Left colon (tissue), 2 donors: Measurements from ENCODE around the gene FAM120A. TPM values are rescaled to one million over a fixed set of nuclear protein-coding genes. Genes with fewer than 3 reads are reported as not detected.

ENCODE experiments used
- ATAC-seq: fragments of 200-7000 bp; cut with Tn5 transposase; one replicate; pipeline ENCODE4 v1.9.1; 2020; ENCODE audit warnings: mild to moderate bottlenecking, moderate library complexity
- DNase-seq, 2 donors: peaks; one replicate each; pipeline ENCODE4 v3.0.0-alpha.2; 2020
- intact Hi-C, 2 donors: fragments of 100-400 bp; cut with DNase I in 1 of 2; cut with micrococcal nuclease in 1 of 2; formaldehyde crosslinking; loops; one replicate each; pipeline versions ENCODE4 v1.11.2 to v1.14.0; 2022; cut with DNase I, micrococcal nuclease
- total RNA-seq, 2 donors: library from RNA; stranded (reverse); fragmentation: NEBNext Ultra II Directional; extraction: Animal tissue kit (Norgen Biotek cat#: 25700); gene quantifications; one replicate each; pipeline ENCODE4 v1.2.1, GENCODE V29; 2021
- donor health status: DM: no; HTN: no; CAD: no.
- donor health status: DM: yes; HTN: yes; CAD: no.

FAM120A gene
- total RNA-seq, 2 donors from 2014 or later, result 179 to 214 TPM

- intact Hi-C loops, result no loop called here
- ATAC-seq (peak; percentile 76), DNase-seq (no peak)
Observed at GRCh38 chr9:93531374-93531773, 79.9 kb downstream of the FAM120A start.

- ATAC-seq (peak; percentile 8), DNase-seq (no peak)
- intact Hi-C loops, result no loop called here
Observed at GRCh38 chr9:93532141-93532540, 80.7 kb downstream of the FAM120A start.

GRCh38 chr9:93533863-93534262, 82.4 kb downstream of the FAM120A start:
- DNase-seq (no peak), ATAC-seq (peak; percentile 18)
- intact Hi-C loops, result no loop called here

DNA sequence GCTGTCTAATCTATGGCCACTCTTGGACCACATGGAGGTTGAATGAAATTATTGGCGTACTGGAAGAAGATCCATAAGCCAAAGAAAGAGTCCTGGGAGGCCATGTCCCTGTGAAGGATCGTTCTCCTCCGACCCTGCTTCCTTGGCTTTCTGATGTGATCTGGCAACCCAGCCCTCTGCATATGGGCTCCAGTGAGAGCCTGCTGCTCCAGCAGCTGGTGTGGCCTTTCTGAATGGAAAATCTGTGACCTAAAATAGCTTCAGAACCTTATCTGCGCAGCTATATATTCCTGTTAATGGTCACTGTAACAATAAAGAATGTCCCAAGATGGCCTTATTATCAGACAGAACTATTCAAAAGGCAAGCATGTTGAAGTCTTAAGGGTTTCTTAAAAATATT, 84.7 kb downstream of the FAM120A start:
- intact Hi-C loops, result no loop called here
- no peak for ATAC-seq
- DNase-seq, result no peak

- ATAC-seq (peak; percentile 55), DNase-seq (no peak)
- intact Hi-C loops, result no loop called here
Observed at GRCh38 chr9:93536874-93537273, 85.4 kb downstream of the FAM120A start.

DNA sequence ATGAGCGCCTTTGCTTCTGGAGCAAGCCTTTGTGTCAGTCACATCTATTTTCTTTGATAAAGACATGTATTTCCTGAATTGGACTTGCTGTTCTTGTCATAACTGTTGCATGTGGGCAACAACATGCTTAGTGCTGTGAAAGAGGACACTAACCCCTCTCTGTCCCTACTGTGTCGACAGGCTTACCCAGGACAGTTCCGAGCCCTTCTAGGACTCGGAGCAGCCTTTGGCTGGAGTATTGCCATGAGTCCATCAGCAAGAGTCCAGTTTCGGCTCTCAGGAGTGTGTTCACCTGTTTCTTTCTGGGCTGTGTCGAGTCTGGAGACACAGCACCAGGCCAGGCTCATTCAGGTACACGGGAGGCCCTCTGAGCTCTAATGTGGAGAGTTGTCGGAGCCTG, 88.8 kb downstream of the FAM120A start:
- ATAC-seq, result no peak
- intact Hi-C loops, result no loop called here
- no peak for DNase-seq

DNA sequence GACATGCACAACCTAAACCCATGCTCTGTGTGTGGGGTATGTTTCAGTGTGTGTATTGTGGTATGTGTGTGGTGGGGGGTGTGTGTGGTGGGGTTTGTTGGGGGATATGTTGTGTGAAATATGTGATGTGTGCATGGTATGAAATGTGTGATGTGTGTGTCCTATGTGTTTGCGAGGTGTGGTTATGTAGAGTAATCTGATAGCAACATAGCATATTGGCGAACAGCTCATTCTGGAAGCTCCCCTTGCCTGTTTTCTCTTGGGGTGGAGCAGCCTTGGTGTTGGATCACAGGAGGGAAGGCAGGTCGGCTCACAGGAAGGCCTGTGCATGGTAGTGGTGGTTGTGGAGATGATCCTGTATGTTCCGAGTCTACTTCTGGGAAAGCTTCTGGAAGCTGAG, 89.5 kb downstream of the FAM120A start:
- intact Hi-C loops, result no loop called here
- ATAC-seq (peak; percentile 23), DNase-seq (no peak)

DNA sequence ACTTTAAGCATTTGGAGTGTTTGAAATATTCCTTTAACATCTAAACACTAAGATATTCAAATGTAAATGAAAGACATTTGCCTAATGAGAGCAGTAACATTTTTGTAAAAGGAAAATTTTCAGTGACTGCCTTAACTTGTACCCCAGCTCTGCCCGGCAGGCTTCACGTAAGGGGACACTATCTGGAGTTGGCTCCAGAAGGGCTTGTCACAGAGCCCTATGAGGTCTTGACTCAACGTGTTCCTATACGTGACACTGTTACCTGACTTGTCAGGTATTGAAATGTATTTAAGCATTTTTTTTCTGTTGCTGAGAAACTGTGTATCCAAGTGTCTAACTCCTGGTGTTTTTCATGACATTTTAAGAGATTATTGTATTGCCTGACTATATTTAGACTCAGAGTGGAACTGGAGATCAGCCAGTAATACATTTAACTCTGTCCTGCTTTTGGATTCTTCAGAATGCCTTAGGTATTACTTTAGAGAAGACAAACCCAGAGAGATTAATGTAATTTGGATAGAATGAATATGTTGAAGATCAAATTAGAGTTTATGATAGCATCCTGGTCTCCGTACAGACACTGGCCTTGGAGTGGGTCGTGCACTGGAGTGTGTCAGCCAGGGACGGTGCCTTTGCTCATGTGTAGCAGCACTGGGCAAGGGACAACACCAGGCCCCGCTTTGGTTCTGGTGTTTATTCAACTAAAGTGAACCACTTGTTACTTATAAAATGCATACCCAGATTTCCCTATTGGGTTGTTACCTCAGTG, 90.3 kb downstream of the FAM120A start:
- ATAC-seq (no peak), DNase-seq (no peak)
- intact Hi-C loops, result no loop called here

DNA sequence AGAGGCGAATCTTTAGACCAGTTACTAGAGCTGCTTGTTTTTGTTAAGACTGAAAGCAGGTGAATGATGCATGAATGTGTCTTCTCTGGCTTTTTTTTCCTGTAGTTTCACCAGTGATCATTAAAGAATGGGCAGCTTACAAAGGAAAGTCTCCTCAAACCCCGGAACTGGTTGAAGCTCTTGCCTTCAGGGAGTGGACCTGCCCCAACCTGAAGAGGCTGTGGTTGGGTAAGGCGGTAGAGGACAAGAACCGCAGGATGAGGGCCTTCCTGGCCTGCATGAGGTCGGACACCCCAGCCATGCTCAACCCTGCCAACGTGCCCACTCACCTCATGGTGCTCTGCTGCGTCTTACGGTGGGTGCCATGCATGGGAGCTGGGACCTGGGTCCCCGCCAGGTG, 91.6 kb downstream of the FAM120A start:
- intact Hi-C loops, result no loop called here
- no peak for DNase-seq
- no peak for ATAC-seq

GRCh38 chr9:93546356-93546755, 94.9 kb downstream of the FAM120A start:
- intact Hi-C loops, result no loop called here
- no peak for ATAC-seq
- no peak for DNase-seq

- ATAC-seq, result peak; percentile 97
- intact Hi-C loops, result no loop called here
- DNase-seq, result peak in 1 of 2 donors; percentile 22
Observed at GRCh38 chr9:93549611-93550010, 98.1 kb downstream of the FAM120A start.

- intact Hi-C loops, result no loop called here
- DNase-seq (no peak), ATAC-seq (no peak)
Observed at GRCh38 chr9:93552923-93553322, 101.4 kb downstream of the FAM120A start.

- ATAC-seq, result no peak
- intact Hi-C loops, result no loop called here
- DNase-seq, result no peak
Observed at GRCh38 chr9:93555370-93555769, 103.9 kb downstream of the FAM120A start.

- no peak for DNase-seq
- intact Hi-C loops, result no loop called here
- no peak for ATAC-seq
Observed at GRCh38 chr9:93557366-93558137, 106.1 kb downstream of the FAM120A start.

GRCh38 chr9:93558503-93558902, 107.0 kb downstream of the FAM120A start:
- no peak for ATAC-seq
- no peak for DNase-seq
- intact Hi-C loops, result no loop called here

DNA sequence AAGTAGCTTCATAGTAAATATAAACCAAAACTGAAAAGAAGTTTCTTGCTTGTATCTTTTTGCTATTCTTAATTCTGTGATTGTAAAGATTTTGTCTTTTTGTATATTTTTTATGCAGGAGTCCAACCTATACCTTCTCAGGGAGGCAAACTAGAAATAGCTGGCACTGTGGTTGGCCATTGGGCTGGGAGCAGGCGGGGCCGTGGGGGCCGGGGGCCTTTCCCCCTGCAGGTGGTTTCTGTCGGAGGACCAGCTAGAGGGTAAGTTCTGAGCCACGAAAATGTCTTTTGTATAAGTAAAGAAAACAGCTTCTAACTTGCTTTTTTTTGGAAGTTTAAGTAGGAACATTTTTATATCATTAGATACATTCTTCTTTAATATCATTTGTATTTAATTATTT, 109.5 kb downstream of the FAM120A start:
- intact Hi-C loops, result no loop called here

DNA sequence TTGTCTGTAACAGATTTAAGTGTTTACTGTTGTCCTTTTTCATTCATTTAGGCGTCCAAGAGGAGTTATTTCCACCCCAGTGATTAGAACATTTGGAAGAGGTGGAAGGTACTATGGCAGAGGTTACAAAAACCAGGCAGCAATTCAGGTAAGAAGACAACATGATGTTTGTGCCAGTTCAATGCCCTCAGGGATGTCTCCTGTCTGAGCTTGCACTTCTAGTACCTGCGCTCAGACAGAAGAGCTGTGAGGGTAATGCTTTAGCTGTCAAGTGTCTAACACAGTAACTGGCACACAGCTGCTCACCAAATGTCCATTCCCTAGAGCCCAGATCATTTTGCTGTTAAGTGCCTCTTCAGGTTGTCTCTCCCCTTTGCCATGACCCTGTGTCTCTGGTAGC, 110.7 kb downstream of the FAM120A start:
- ATAC-seq, result no peak
- no peak for DNase-seq
- intact Hi-C loops, result no loop called here

More for the DNA sequence above, 109.5 kb downstream of the FAM120A start:
- DNase-seq (no peak), ATAC-seq (no peak)

- intact Hi-C loops, result loop anchor here in 1 of 2 donors (5.0 kb wide), 1 partner anchor 113 kb away; the partner anchor contains the start of genes FAM120A and FAM120AOS
- ATAC-seq, result no peak
- DNase-seq, result no peak
Observed at GRCh38 chr9:93565089-93565488, 113.6 kb downstream of the FAM120A start.

DNA sequence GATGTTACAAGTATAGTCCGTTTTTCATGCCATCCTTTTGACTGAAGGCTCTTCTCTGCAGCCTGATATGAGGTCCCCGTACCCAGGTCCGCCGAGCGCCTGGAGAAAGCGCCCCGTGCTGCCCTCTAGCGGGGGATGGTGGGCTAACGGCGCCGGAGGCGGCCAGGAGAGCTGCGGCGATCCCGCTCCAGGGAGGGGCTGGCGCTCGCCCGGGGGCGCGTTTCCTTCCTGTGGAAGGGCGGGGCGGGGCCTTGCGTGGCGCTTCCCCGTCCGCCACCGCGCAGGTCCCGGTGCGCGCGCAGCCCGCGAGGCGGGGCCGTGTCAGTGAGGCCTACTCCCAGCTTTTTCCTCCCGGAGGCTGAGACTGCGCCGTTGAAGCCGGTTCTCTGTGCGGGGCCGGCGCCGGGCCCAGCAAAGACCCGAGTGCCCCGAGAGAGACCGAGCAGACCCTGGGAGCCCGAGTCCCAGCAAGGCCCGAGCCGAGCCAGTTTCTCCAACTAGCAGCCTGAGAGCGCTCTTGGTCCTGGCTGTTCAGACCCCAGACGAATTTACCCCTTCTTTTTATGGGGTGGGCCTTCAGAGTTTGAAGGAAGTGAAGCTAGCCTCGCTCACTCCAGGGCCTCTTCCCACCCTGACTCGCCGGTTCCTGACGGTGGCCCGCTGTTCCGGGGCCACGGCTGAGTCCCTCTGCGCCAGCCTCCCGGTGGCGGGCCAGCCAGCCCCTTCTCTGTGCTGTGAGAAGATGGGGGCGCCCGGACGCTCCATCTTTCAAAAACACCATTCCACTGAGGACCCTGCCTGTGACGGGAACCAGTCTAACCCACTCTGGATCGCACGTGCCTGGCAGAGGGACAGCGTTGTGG, 115.2 kb downstream of the FAM120A start:
- ATAC-seq (peak; percentile 96), DNase-seq (peak; percentile 96 to 99)
- intact Hi-C loops, result loop anchor here in 1 of 2 donors (5.0 kb wide), 1 partner anchor 114 kb away; the partner anchor contains the start of genes FAM120A and FAM120AOS
